Measurements from ENCODE around the gene ZEB2. TPM values are rescaled to one million over a fixed set of nuclear protein-coding genes. Genes with fewer than 3 reads are reported as not detected.

Gene ZEB2
- total RNA-seq, 1 experiment from 2014 or later: 1.1 TPM

GRCh38 chr2:144522176-144522896 is 2.4 kb upstream of the ZEB2 start:
- in situ Hi-C loops (cut with HindIII; ENCODE audit: low pct_unique_long_range_greater_than_20kb, low sequenced_read_pairs): no loop called here
- H3K4me1 ChIP-seq (ENCODE audit: control insufficient read depth, insufficient read depth, low read length): peaks cover 16% of the 10 kb centered on the region; the same call in 1 of the 2 replicates
- intact Hi-C loops (cut with micrococcal nuclease; ENCODE audit: unreplicated experiment): no loop called here
- H3K36me3 ChIP-seq (ENCODE audit: control insufficient read depth, insufficient read depth, low read length): no peaks in the 10 kb centered on the region
- peak overlapping the region; percentile 23 to 33; a peak in 3 of 4 replicates for H3K4me3 ChIP-seq (ENCODE audit: low read depth in 2 of 2, low read length in 2 of 2)
- POLR2A ChIA-PET: interaction anchor here (0.6 kb wide), 1 partner anchor 10 kb away, joined by 4 read pairs; no protein-coding TSS in a partner anchor
- no peak for TF ChIP-seq POLR2AphosphoS5 (IDR thresholded peaks at IDR 0.05; ENCODE audit: low read depth, low read length)
- no peak for TF ChIP-seq TCF7L2 (IDR thresholded peaks at IDR 0.05; ENCODE audit: low read depth, low read length)
- TF ChIP-seq REST (IDR thresholded peaks at IDR 0.05; ENCODE audit: insufficient read depth in 1 of 2, low read depth in 2 of 2, low read length in 1 of 2): no peak
- no peak for TF ChIP-seq SIN3A (IDR thresholded peaks at IDR 0.05; ENCODE audit: borderline replicate concordance, insufficient read depth, low read depth, low read length)
- no peak for TF ChIP-seq CTCF (IDR thresholded peaks at IDR 0.05)
- BruUV-seq (replicated peaks): no TSS peak
- DNase-seq (ENCODE audit: low read depth, low spot score) (no peak), ATAC-seq (no peak)
- no peak overlapping the region for H3K27ac ChIP-seq (ENCODE audit: low read length)
- CTCF ChIA-PET: no interaction called here
- H3K9me3 ChIP-seq (ENCODE audit: control insufficient read depth, insufficient read depth, low read depth, low read length): no peaks in the 10 kb centered on the region
- peaks cover 52% of the 10 kb centered on the region for H3K27me3 ChIP-seq (ENCODE audit: control insufficient read depth, insufficient read depth, low read length)

- no peak overlapping the region for H3K4me3 ChIP-seq (ENCODE audit: low read depth in 2 of 2, low read length in 2 of 2)
- POLR2A ChIA-PET: interaction anchor here (0.6 kb wide), 1 partner anchor 11 kb away, joined by 4 read pairs; no protein-coding TSS in a partner anchor
Observed at GRCh38 chr2:144521686-144522085, 1.8 kb upstream of the ZEB2 start.

More at GRCh38 chr2:144521686-144522085, 1.8 kb upstream of the ZEB2 start:
- ATAC-seq: no peak
- Histone ChIP-seq H3K27ac (ENCODE audit: low read length) (no peak overlapping the region), H3K36me3 (ENCODE audit: control insufficient read depth, insufficient read depth, low read length) (no peaks in the 10 kb centered on the region), H3K4me1 (ENCODE audit: control insufficient read depth, insufficient read depth, low read length) (peaks cover 16% of the 10 kb centered on the region; the same call in 1 of the 2 replicates), H3K9me3 (ENCODE audit: control insufficient read depth, insufficient read depth, low read depth, low read length) (no peaks in the 10 kb centered on the region), H3K27me3 (ENCODE audit: control insufficient read depth, insufficient read depth, low read length) (peaks cover 49% of the 10 kb centered on the region)
- in situ Hi-C loops (cut with HindIII; ENCODE audit: low pct_unique_long_range_greater_than_20kb, low sequenced_read_pairs) (no loop called here), intact Hi-C loops (cut with micrococcal nuclease; ENCODE audit: unreplicated experiment) (no loop called here)
- DNase-seq (ENCODE audit: low read depth, low spot score): no peak
- CTCF ChIA-PET: no interaction called here
- no peak for TF ChIP-seq SIN3A (IDR thresholded peaks at IDR 0.05; ENCODE audit: borderline replicate concordance, insufficient read depth, low read depth, low read length)
- TF ChIP-seq REST (IDR thresholded peaks at IDR 0.05; ENCODE audit: insufficient read depth in 1 of 2, low read depth in 2 of 2, low read length in 1 of 2): no peak
- no peak for TF ChIP-seq TCF7L2 (IDR thresholded peaks at IDR 0.05; ENCODE audit: low read depth, low read length)
- no peak for TF ChIP-seq CTCF (IDR thresholded peaks at IDR 0.05)
- TF ChIP-seq POLR2AphosphoS5 (IDR thresholded peaks at IDR 0.05; ENCODE audit: low read depth, low read length): no peak
- BruUV-seq (replicated peaks): no TSS peak

Measured in Panc1 (cell line).